H1 (cell line): ENCODE results near the gene LRRC4C. TPM values are rescaled to one million over a fixed set of nuclear protein-coding genes. Genes with fewer than 3 reads are reported as not detected.

Experiments
- CTCF ChIA-PET: fragments of 300-600 bp; sonication (Branson Sonifier 250); formaldehyde crosslinking; loops from one replicate; lab custom pipeline; 2021; ENCODE audit not compliant: partially characterized antibody; lab: Charles Lee
- POLR2A ChIA-PET: fragments of 300-600 bp; sonication (Branson Sonifier 250); formaldehyde crosslinking; loops from one replicate; lab custom pipeline; 2021; ENCODE audit warnings: inconsistent platforms; ENCODE audit not compliant: partially characterized antibody; lab: Charles Lee
- DNase-seq, 2 experiments: peaks; one replicate each; pipeline versions ENCODE4 v3.0.0 to v3.0.0-alpha.2; 2010 to 2022; ENCODE audit warnings: low spot score in 2 of 2, low read depth in 1 of 2, mixed read lengths in 1 of 2
- FAIRE-seq: peaks from 2 replicates; lab custom pipeline; 2011; peaks lifted over from hg19 to GRCh38; lab: Jason Lieb, UNC
- H2AFZ ChIP-seq: 2 replicates; pipeline ENCODE4 v1.8.1; 2012; ENCODE audit warnings: low read length, inconsistent platforms
- H2AK5ac ChIP-seq: 2 replicates; pipeline ENCODE4 v1.6.1; 2013; ENCODE audit warnings: low read depth, low read length
- H2BK120ac ChIP-seq: replicated peaks from 2 replicates; pipeline ENCODE3; 2013; ENCODE audit warnings: low read depth, low read length, inconsistent platforms
- H2BK12ac ChIP-seq: 2 replicates; pipeline ENCODE4 v1.6.1; 2013; ENCODE audit warnings: low read depth, low read length
- H2BK15ac ChIP-seq: 2 replicates; pipeline ENCODE4 v1.6.1; 2013; ENCODE audit warnings: low read length
- H2BK20ac ChIP-seq: 2 replicates; pipeline ENCODE4 v1.6.1; 2013; ENCODE audit warnings: low read length
- H2BK5ac ChIP-seq: 2 replicates; pipeline ENCODE4 v1.6.1; 2013; ENCODE audit warnings: low read depth, low read length
- H3K14ac ChIP-seq: 2 replicates; pipeline ENCODE4 v1.6.1; 2013; ENCODE audit warnings: inconsistent platforms; ENCODE audit not compliant: insufficient read length
- H3K18ac ChIP-seq: 2 replicates; pipeline ENCODE4 v1.6.1; 2013; ENCODE audit warnings: low read length; ENCODE audit errors: extremely low read depth
- H3K23ac ChIP-seq: 2 replicates; pipeline ENCODE4 v1.6.1; 2013; ENCODE audit warnings: inconsistent platforms; ENCODE audit not compliant: insufficient read length
- H3K23me2 ChIP-seq: 2 replicates; pipeline ENCODE4 v1.6.1; 2013; ENCODE audit warnings: low read depth, low read length
- H3K27ac ChIP-seq: 2 replicates; pipeline ENCODE4 v1.6.1; 2011; ENCODE audit warnings: low read depth, low read length, inconsistent platforms
- H3K27me3 ChIP-seq, 4 experiments: replicated peaks in 1 of 4; 1 replicate in 1 of 4; 2 replicates in 3 of 4; pipeline versions ENCODE4 v1.6.1 to v1.8.1; 2011 to 2013; ENCODE audit warnings: low read length in 3 of 4, mild to moderate bottlenecking in 3 of 4, inconsistent platforms in 2 of 4, mixed read lengths in 2 of 4, moderate library complexity in 1 of 4; ENCODE audit not compliant: control insufficient read depth in 3 of 4, insufficient read depth in 3 of 4; ENCODE audit errors: extremely low read depth in 1 of 4
- H3K36me3 ChIP-seq, 4 experiments: 2 replicates each; pipeline versions ENCODE4 v1.6.1 to v1.8.1; 2011 to 2013; ENCODE audit warnings: mild to moderate bottlenecking in 4 of 4, low read length in 3 of 4, moderate library complexity in 2 of 4, control low read depth in 1 of 4, inconsistent platforms in 1 of 4; ENCODE audit not compliant: insufficient read depth in 4 of 4, control insufficient read depth in 2 of 4
- H3K4ac ChIP-seq: replicated peaks from 2 replicates; pipeline ENCODE3; 2013; ENCODE audit warnings: low read length, low read depth, mixed read lengths, inconsistent platforms; ENCODE audit not compliant: insufficient read length
- H3K4me1 ChIP-seq, 4 experiments: replicated peaks in 1 of 4; 1 replicate in 1 of 4; 2 replicates in 3 of 4; pipeline versions ENCODE4 v1.6.1 to v1.8.1; 2011 to 2013; ENCODE audit warnings: low read length in 3 of 4, inconsistent platforms in 2 of 4, mixed read lengths in 1 of 4; ENCODE audit not compliant: insufficient read depth in 4 of 4, control insufficient read depth in 3 of 4
- H3K4me2 ChIP-seq, 2 experiments: 2 replicates each; pipeline versions ENCODE4 v1.6.1 to v1.8.1; 2011 to 2013; ENCODE audit warnings: low read depth in 2 of 2, low read length in 2 of 2, control low read depth in 1 of 2, inconsistent platforms in 1 of 2, mild to moderate bottlenecking in 1 of 2; ENCODE audit not compliant: insufficient read depth in 1 of 2
- H3K4me3 ChIP-seq, 4 experiments: fragments of 200-600, 300-600 bp in 1 of 4; sonication (generic), shearing (Covaris generic), sonication (Bioruptor Twin) in 1 of 4; 2 replicates each; pipeline versions ENCODE4 v1.5.1 to v1.8.1; 2011 to 2016; ENCODE audit warnings: low read length in 4 of 4, low read depth in 3 of 4, control low read depth in 2 of 4, inconsistent platforms in 2 of 4, mild to moderate bottlenecking in 2 of 4, mixed read lengths in 1 of 4, moderate library complexity in 1 of 4; ENCODE audit not compliant: insufficient read depth in 2 of 4; ENCODE audit errors: extremely low read depth in 1 of 4
- H3K56ac ChIP-seq: replicated peaks from 2 replicates; pipeline ENCODE3; 2013; ENCODE audit warnings: low read depth, mild to moderate bottlenecking, mixed read lengths, low read length, inconsistent platforms; ENCODE audit not compliant: insufficient read length
- H3K79me1 ChIP-seq: 2 replicates; pipeline ENCODE4 v1.6.1; 2013; ENCODE audit warnings: low read depth, low read length, control low read depth
- H3K79me2 ChIP-seq, 2 experiments: 2 replicates each; pipeline versions ENCODE4 v1.6.1 to v1.8.1; 2012 to 2013; ENCODE audit warnings: low read length in 2 of 2, mild to moderate bottlenecking in 2 of 2, inconsistent platforms in 1 of 2; ENCODE audit not compliant: insufficient read depth in 2 of 2, control insufficient read depth in 1 of 2
- H3K9ac ChIP-seq, 4 experiments: replicated peaks in 1 of 4; 1 replicate in 1 of 4; 2 replicates in 3 of 4; pipeline versions ENCODE4 v1.6.1 to v1.8.1; 2011 to 2013; ENCODE audit warnings: low read depth in 3 of 4, low read length in 3 of 4, control low read depth in 2 of 4, mild to moderate bottlenecking in 2 of 4, moderate library complexity in 2 of 4, inconsistent platforms in 1 of 4; ENCODE audit errors: extremely low read depth in 1 of 4
- H3K9me3 ChIP-seq, 2 experiments: 2 replicates each; pipeline versions ENCODE4 v1.6.1 to v1.8.1; 2012 to 2013; ENCODE audit warnings: mild to moderate bottlenecking in 2 of 2, moderate library complexity in 2 of 2, control low read depth in 1 of 2, inconsistent platforms in 1 of 2, low read depth in 1 of 2, low read length in 1 of 2, mixed read lengths in 1 of 2; ENCODE audit not compliant: insufficient read depth in 2 of 2
- H4K20me1 ChIP-seq, 2 experiments: replicated peaks in 1 of 2; 2 replicates each; pipeline versions ENCODE3 to v1.8.1; 2011 to 2013; ENCODE audit warnings: inconsistent platforms in 2 of 2, low read length in 2 of 2, mild to moderate bottlenecking in 1 of 2; ENCODE audit not compliant: insufficient read depth in 2 of 2, control insufficient read depth in 1 of 2
- H4K5ac ChIP-seq: 2 replicates; pipeline ENCODE4 v1.6.1; 2013; ENCODE audit warnings: low read length, low read depth, mixed read lengths, inconsistent platforms; ENCODE audit not compliant: insufficient read length
- H4K8ac ChIP-seq: 2 replicates; pipeline ENCODE4 v1.8.0; 2013; ENCODE audit warnings: mild to moderate bottlenecking, moderate library complexity, low read length, inconsistent platforms; ENCODE audit not compliant: insufficient read depth; ENCODE audit errors: extremely low read depth
- H4K91ac ChIP-seq: replicated peaks from 2 replicates; pipeline ENCODE3; 2013; ENCODE audit warnings: low read length, mixed read lengths, inconsistent platforms; ENCODE audit not compliant: insufficient read length
- BRCA1 ChIP-seq: IDR thresholded peaks from 2 replicates; pipeline ENCODE4 v1.6.1; 2012; ENCODE audit warnings: low read depth, low read length, improper control_type of control experiment
- CEBPB ChIP-seq: IDR thresholded peaks from 2 replicates; pipeline ENCODE4 v1.6.1; 2012; ENCODE audit warnings: low read depth, low read length
- CTBP2 ChIP-seq: IDR thresholded peaks from 2 replicates; pipeline ENCODE4 v1.7.0; 2011; ENCODE audit warnings: borderline replicate concordance, mild to moderate bottlenecking, moderate library complexity, mixed read lengths, low read length; ENCODE audit not compliant: insufficient read depth, insufficient read length
- EP300 ChIP-seq, 2 experiments: IDR thresholded peaks; 1 replicate in 1 of 2; 2 replicates in 1 of 2; pipeline ENCODE4 v1.6.1; 2011 to 2012; ENCODE audit warnings: low read depth in 2 of 2, low read length in 2 of 2, mild to moderate bottlenecking in 2 of 2, borderline replicate concordance in 1 of 2, inconsistent platforms in 1 of 2, moderate library complexity in 1 of 2
- FOSL1 ChIP-seq: IDR thresholded peaks from 2 replicates; pipeline ENCODE4 v1.6.1; 2011; ENCODE audit warnings: mild to moderate bottlenecking, low read depth, low read length, moderate library complexity; ENCODE audit not compliant: insufficient read depth
- HDAC6 ChIP-seq: IDR thresholded peaks from one replicate; pipeline ENCODE4 v1.7.1; 2012; ENCODE audit warnings: low read depth, mild to moderate bottlenecking, inconsistent platforms, low read length, moderate library complexity
- PHF8 ChIP-seq: fragments of 200-600 bp; sonication (generic); conservative IDR thresholded peaks from 2 replicates; pipeline ENCODE4 v1.7.1; 2012; ENCODE audit warnings: low read depth, mild to moderate bottlenecking, inconsistent platforms, low read length, moderate library complexity
- POLR2A ChIP-seq, 2 experiments: IDR thresholded peaks; 1 replicate in 1 of 2; 2 replicates in 1 of 2; pipeline ENCODE4 v1.6.1; 2011; ENCODE audit warnings: low read depth in 2 of 2, low read length in 2 of 2, mild to moderate bottlenecking in 2 of 2; ENCODE audit errors: control extremely low read depth in 1 of 2
- POU5F1 ChIP-seq: IDR thresholded peaks from 2 replicates; pipeline ENCODE4 v1.6.1; 2011; ENCODE audit warnings: low read depth, mild to moderate bottlenecking, low read length, moderate library complexity
- SIN3A ChIP-seq, 2 experiments: IDR thresholded peaks in 1 of 2; conservative IDR thresholded peaks in 1 of 2; 2 replicates each; pipeline ENCODE4 v1.6.1; 2011 to 2012; ENCODE audit warnings: low read length in 2 of 2, improper control_type of control experiment in 1 of 2, low read depth in 1 of 2, mild to moderate bottlenecking in 1 of 2
- SP2 ChIP-seq: IDR thresholded peaks from 2 replicates; pipeline ENCODE4 v1.6.1; 2012; ENCODE audit warnings: mild to moderate bottlenecking, low read length, inconsistent platforms
- SP4 ChIP-seq: IDR thresholded peaks from 2 replicates; pipeline ENCODE4 v1.6.1; 2012; ENCODE audit warnings: low read length, inconsistent platforms
- TCF12 ChIP-seq: IDR thresholded peaks from 2 replicates; pipeline ENCODE4 v1.6.1; 2011; ENCODE audit warnings: low read depth, mild to moderate bottlenecking, low read length
- polyA plus RNA-seq, 7 experiments: library from polyadenylated mRNA; depleted of rRNA in 3 of 7; stranded (reverse) in 5 of 7; unstranded in 2 of 7; fragments of >200 nt in 5 of 7; fragments of 200-250 nt in 2 of 7; gene quantifications; 1 replicate in 5 of 7; 2 replicates in 1 of 7; 4 replicates in 1 of 7; pipeline versions ENCODE4 v1.2.1 to v1.2.3, GENCODE V29; 2011 to 2013; ENCODE audit warnings: missing spikeins in 2 of 7, mixed read lengths in 2 of 7
- total RNA-seq: library from RNA; stranded (reverse); fragmentation: NEBNext Ultra II Directional; extraction: Animal tissue kit (Norgen Biotek cat#: 25700); gene quantifications from 2 replicates; pipeline ENCODE4 v1.2.1, GENCODE V29; 2021
- TF ChIP-seq, protein P1 (sequence below): IDR thresholded peaks from 2 replicates; pipeline ENCODE4 v1.6.1; 2012; ENCODE audit warnings: low read length, inconsistent platforms

Gene LRRC4C
- total and polyA plus RNA-seq, 2 of the 8 experiments (the other 6 are each of a cell fraction or from before 2014, with no cell fraction given) = 0.23 to 2.2 TPM

DNA sequence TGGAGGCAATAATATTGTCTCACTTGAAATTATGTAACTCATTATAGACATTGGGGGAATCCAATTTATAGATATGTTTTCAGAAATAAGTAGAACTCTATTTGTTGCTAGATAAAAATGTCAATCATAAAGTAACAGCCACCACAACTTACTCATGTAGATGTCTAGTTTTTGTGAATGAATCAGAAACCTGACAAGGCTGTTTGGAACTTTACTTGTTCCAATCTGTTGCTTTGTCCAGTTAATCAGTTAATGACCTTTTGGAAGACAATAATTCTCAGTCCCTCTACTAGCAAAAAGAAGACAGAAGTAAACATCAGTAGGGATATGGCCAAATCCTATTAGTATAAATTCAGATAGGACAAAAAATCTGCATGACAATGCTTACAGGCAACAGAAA is 1143.3 kb downstream of the LRRC4C start:
- no peaks in the 10 kb centered on the region for H3K79me2 ChIP-seq
- H3K4me1 ChIP-seq = no peaks in the 10 kb centered on the region
- FAIRE-seq = no peak
- H3K36me3 ChIP-seq = no peaks in the 10 kb centered on the region
- no peak overlapping the region for H2BK15ac ChIP-seq
- no peak overlapping the region for H2AK5ac ChIP-seq
- POLR2A ChIA-PET = no interaction called here
- H3K14ac ChIP-seq = no peak overlapping the region
- H2BK12ac ChIP-seq = no peak overlapping the region
- no peaks in the 10 kb centered on the region for H4K20me1 ChIP-seq
- no peak overlapping the region for H2AFZ ChIP-seq
- no peak overlapping the region for H4K5ac ChIP-seq
- H3K23me2 ChIP-seq = no peaks in the 10 kb centered on the region
- H2BK20ac ChIP-seq = no peak overlapping the region
- no peak overlapping the region for H3K9ac ChIP-seq
- CTCF ChIA-PET = no interaction called here
- H3K4me3 ChIP-seq = no peak overlapping the region
- H3K27ac ChIP-seq = no peak overlapping the region
- no peaks in the 10 kb centered on the region for H3K27me3 ChIP-seq
- H3K56ac ChIP-seq = no peak overlapping the region
- no peaks in the 10 kb centered on the region for H3K9me3 ChIP-seq
- no peak overlapping the region for H3K4ac ChIP-seq
- no peak overlapping the region for H4K91ac ChIP-seq
- no peak for DNase-seq
- H2BK120ac ChIP-seq = no peak overlapping the region
- H3K23ac ChIP-seq = no peak overlapping the region
- H3K18ac ChIP-seq = no peak overlapping the region
- H4K8ac ChIP-seq = no peak overlapping the region
- H3K79me1 ChIP-seq = no peaks in the 10 kb centered on the region
- H3K4me2 ChIP-seq = no peak overlapping the region
- no peak overlapping the region for H2BK5ac ChIP-seq
- TF ChIP-seq EP300 (IDR thresholded peaks at IDR 0.05; ENCODE audit: borderline replicate concordance in 1 of 2, low read depth in 2 of 2, low read length in 2 of 2) (no peak), PHF8 (no peak), HDAC6 (no peak), CTBP2 (no peak), CEBPB (no peak), SP2 (no peak), BRCA1 (no peak), TCF12 (no peak), SIN3A (conservative IDR thresholded peaks at IDR 0.05 in 1 of 2, IDR thresholded peaks at IDR 0.05 in 1 of 2; ENCODE audit: low read depth in 1 of 2, low read length in 2 of 2) (no peak), POU5F1 (no peak), POLR2A (IDR thresholded peaks at IDR 0.05; ENCODE audit: control extremely low read depth in 1 of 2, low read depth in 2 of 2, low read length in 2 of 2) (no peak), FOSL1 (no peak), SP4 (no peak)
- TF ChIP-seq, protein P1, sequence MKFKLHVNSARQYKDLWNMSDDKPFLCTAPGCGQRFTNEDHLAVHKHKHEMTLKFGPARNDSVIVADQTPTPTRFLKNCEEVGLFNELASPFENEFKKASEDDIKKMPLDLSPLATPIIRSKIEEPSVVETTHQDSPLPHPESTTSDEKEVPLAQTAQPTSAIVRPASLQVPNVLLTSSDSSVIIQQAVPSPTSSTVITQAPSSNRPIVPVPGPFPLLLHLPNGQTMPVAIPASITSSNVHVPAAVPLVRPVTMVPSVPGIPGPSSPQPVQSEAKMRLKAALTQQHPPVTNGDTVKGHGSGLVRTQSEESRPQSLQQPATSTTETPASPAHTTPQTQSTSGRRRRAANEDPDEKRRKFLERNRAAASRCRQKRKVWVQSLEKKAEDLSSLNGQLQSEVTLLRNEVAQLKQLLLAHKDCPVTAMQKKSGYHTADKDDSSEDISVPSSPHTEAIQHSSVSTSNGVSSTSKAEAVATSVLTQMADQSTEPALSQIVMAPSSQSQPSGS = no peak
